NCI-H82 treated with DMSO at 0.1 percent for 48 hours (cell line): ENCODE measurements around the gene TNFRSF17.
A peak's percentile ranks its signal among the peaks of the same experiment; 100 is the strongest.
"Not testable (repeated sequence)": the region's sequence is repeated elsewhere in the genome, so short reads cannot be mapped to it uniquely, and the experiment has no call there.

Experiments
- DNase-seq: peaks from one replicate; lab custom pipeline; 2025; ENCODE audit not compliant: unreplicated experiment; lab: John Stamatoyannopoulos, UW

The TNFRSF17 gene

GRCh38 chr16:11968577-11968976 is 3.6 kb downstream of the TNFRSF17 start:
- no peak for DNase-seq

- DNase-seq = not testable (repeated sequence)
These were observed 5.3 kb downstream of the TNFRSF17 start for GRCh38 chr16:11970292-11970691.

GRCh38 chr16:11972128-11972527 is 7.1 kb downstream of the TNFRSF17 start:
- no peak for DNase-seq

- DNase-seq = no peak
These were observed 8.1 kb downstream of the TNFRSF17 start for GRCh38 chr16:11973070-11973469.

- DNase-seq = no peak
These were observed 11.9 kb downstream of the TNFRSF17 start for GRCh38 chr16:11976850-11977375.

- DNase-seq = peak; percentile 29
These were observed 12.5 kb downstream of the TNFRSF17 start for GRCh38 chr16:11977376-11978041.

- no peak for DNase-seq
These were observed 13.1 kb downstream of the TNFRSF17 start for GRCh38 chr16:11978080-11978479.

GRCh38 chr16:11979013-11979672 is 14.1 kb downstream of the TNFRSF17 start:
- no peak for DNase-seq

- DNase-seq = no peak
These were observed 15.3 kb downstream of the TNFRSF17 start for GRCh38 chr16:11980136-11980844.

GRCh38 chr16:11985250-11985649 is 20.2 kb downstream of the TNFRSF17 start:
- DNase-seq = no peak

GRCh38 chr16:11986521-11987057 is 21.6 kb downstream of the TNFRSF17 start:
- no peak for DNase-seq

- no peak for DNase-seq
These were observed 23.4 kb downstream of the TNFRSF17 start for GRCh38 chr16:11988258-11988978.

GRCh38 chr16:11990702-11991390 is 25.8 kb downstream of the TNFRSF17 start:
- no peak for DNase-seq

- DNase-seq = no peak
These were observed 27.1 kb downstream of the TNFRSF17 start for GRCh38 chr16:11992008-11992584.

- DNase-seq = no peak
These were observed 27.8 kb downstream of the TNFRSF17 start for GRCh38 chr16:11992586-11993524.

GRCh38 chr16:11994143-11995119 is 29.4 kb downstream of the TNFRSF17 start:
- no peak for DNase-seq

- DNase-seq = no peak
These were observed 31.7 kb downstream of the TNFRSF17 start for GRCh38 chr16:11996433-11997330.
